Ascending aorta (tissue), 2 donors: Measurements from ENCODE around the gene GAS2L1. TPM values are rescaled to one million over a fixed set of nuclear protein-coding genes. Genes with fewer than 3 reads are reported as not detected.
A peak's percentile ranks its signal among the peaks of the same experiment; 100 is the strongest.

ENCODE experiments used
- DNase-seq, 2 donors: peaks; one replicate each; pipeline ENCODE4 v3.0.0-alpha.2; 2019; ENCODE audit warnings: low spot score in 2 of 2
- H3K27ac ChIP-seq, 2 donors: fragments of 200-600 bp; sonication (generic); one replicate each; pipeline ENCODE4 v1.5.1; 2016 to 2017; ENCODE audit warnings: mild to moderate bottlenecking in 1 of 2
- H3K27me3 ChIP-seq: fragments of 200-600 bp; sonication (generic); one replicate; pipeline ENCODE4 v1.5.1; 2017
- H3K36me3 ChIP-seq, 2 donors: fragments of 200-600 bp; sonication (generic); one replicate each; pipeline ENCODE4 v1.5.1; 2016
- H3K4me1 ChIP-seq, 2 donors: fragments of 200-600 bp; sonication (generic); one replicate each; pipeline ENCODE4 v1.5.1; 2016 to 2017; ENCODE audit warnings: mild to moderate bottlenecking in 1 of 2
- H3K4me3 ChIP-seq, 2 donors: fragments of 200-600 bp; sonication (generic); one replicate each; pipeline ENCODE4 v1.5.1; 2016 to 2017; ENCODE audit warnings: mild to moderate bottlenecking in 1 of 2
- H3K9me3 ChIP-seq, 2 donors: fragments of 200-600 bp; sonication (generic); one replicate each; pipeline ENCODE4 v1.5.1; 2016
- CTCF ChIP-seq, 3 experiments: fragments of 200-600 bp in 2 of 3; fragments of 450-650 bp in 1 of 3; sonication (generic) in 2 of 3; IDR thresholded peaks; one replicate each; pipeline ENCODE4 v1.5.1; 2016 to 2019; ENCODE audit warnings: antibody characterized with exemption in 3 of 3, mild to moderate bottlenecking in 1 of 3, moderate library complexity in 1 of 3
- intact Hi-C: fragments of 100-400 bp; cut with DNase I; formaldehyde crosslinking; loops from one replicate; pipeline ENCODE4 v1.15.1; 2023
- total RNA-seq: library from RNA; depleted of rRNA; stranded (reverse); fragments of >200 nt; gene quantifications from one replicate; pipeline ENCODE4 v1.1.0, GENCODE V29; 2016

Gene GAS2L1
- total RNA-seq, 1 donor from 2014 or later, result 99.3 TPM

GRCh38 chr22:29315286-29316140 lies 9.1 kb downstream of the GAS2L1 start, which contains the start of gene RASL10A:
Gene RASL10A, minus strand, starts transcription at chr22:29315697. Its CDS starts 451 bp downstream, at chr22:29315246.
- no peak for DNase-seq
- H3K9me3 ChIP-seq, result no peaks in the 10 kb centered on the region
- H3K4me3 ChIP-seq, result peak within 1 kb of the TSS; percentile 55 to 59
- H3K4me1 ChIP-seq, result peaks cover 12 to 31% of the 10 kb centered on the region in 2 donors
- no peaks in the 10 kb centered on the region for H3K36me3 ChIP-seq
- H3K27ac ChIP-seq, result no peak within 1 kb of the TSS
- H3K27me3 ChIP-seq, result peaks cover 13% of the 10 kb centered on the region
- no peak for TF ChIP-seq CTCF (IDR thresholded peaks at IDR 0.05)
- intact Hi-C loops, result loop anchor here (2.0 kb wide), 1 partner anchor 27 kb away; no protein-coding TSS in a partner anchor

GRCh38 chr22:29316141-29316828 lies 9.8 kb downstream of the GAS2L1 start:
- DNase-seq, result no peak
- Histone ChIP-seq H3K27me3 (peaks cover 13% of the 10 kb centered on the region), H3K36me3 (no peaks in the 10 kb centered on the region), H3K27ac (no peak overlapping the region), H3K4me3 (no peak overlapping the region), H3K9me3 (no peaks in the 10 kb centered on the region), H3K4me1 (peaks cover 9 to 26% of the 10 kb centered on the region in 2 donors)
- TF ChIP-seq CTCF (IDR thresholded peaks at IDR 0.05), result no peak
- intact Hi-C loops, result no loop called here

- Histone ChIP-seq H3K9me3 (no peaks in the 10 kb centered on the region), H3K4me3 (no peak overlapping the region), H3K27me3 (peaks cover 13% of the 10 kb centered on the region), H3K4me1 (peaks cover 9 to 21% of the 10 kb centered on the region in 2 donors), H3K36me3 (no peaks in the 10 kb centered on the region), H3K27ac (no peak overlapping the region)
- TF ChIP-seq CTCF (IDR thresholded peaks at IDR 0.05), result no peak
- intact Hi-C loops, result no loop called here
- no peak for DNase-seq
These were observed 11.5 kb downstream of the GAS2L1 start for GRCh38 chr22:29317827-29318454.

GRCh38 chr22:29319072-29319471 lies 12.6 kb downstream of the GAS2L1 start:
- Histone ChIP-seq H3K27ac (no peak overlapping the region), H3K36me3 (no peaks in the 10 kb centered on the region), H3K27me3 (peaks cover 10% of the 10 kb centered on the region), H3K9me3 (no peaks in the 10 kb centered on the region), H3K4me1 (peaks cover 4 to 12% of the 10 kb centered on the region in 2 donors), H3K4me3 (no peak overlapping the region)
- intact Hi-C loops, result no loop called here
- no peak for TF ChIP-seq CTCF (IDR thresholded peaks at IDR 0.05)
- DNase-seq, result no peak

- Histone ChIP-seq H3K27ac (no peak overlapping the region), H3K9me3 (no peaks in the 10 kb centered on the region), H3K27me3 (peaks cover 4% of the 10 kb centered on the region), H3K4me3 (no peak overlapping the region), H3K4me1 (peaks cover 2 to 3% of the 10 kb centered on the region in 2 donors), H3K36me3 (no peaks in the 10 kb centered on the region)
- intact Hi-C loops, result no loop called here
- TF ChIP-seq CTCF (IDR thresholded peaks at IDR 0.05), result no peak
- DNase-seq, result no peak
These were observed 14.1 kb downstream of the GAS2L1 start for GRCh38 chr22:29320546-29320945.
